Hepatocyte (in vitro differentiated cells): ENCODE measurements around the gene PTPN12.

Source experiments
- EZH2 ChIP-seq: fragments of 200-600 bp; sonication (generic); IDR thresholded peaks from 2 replicates; pipeline ENCODE4 v1.6.1; 2016; ENCODE audit warnings: antibody characterized with exemption, mild to moderate bottlenecking, borderline replicate concordance
- TF ChIP-seq, protein P1 (sequence below): fragments of 200-600 bp; sonication (generic); IDR thresholded peaks from 2 replicates; pipeline ENCODE4 v1.5.1; 2016; ENCODE audit warnings: antibody characterized with exemption, mild to moderate bottlenecking; ENCODE audit not compliant: poor library complexity

DNA sequence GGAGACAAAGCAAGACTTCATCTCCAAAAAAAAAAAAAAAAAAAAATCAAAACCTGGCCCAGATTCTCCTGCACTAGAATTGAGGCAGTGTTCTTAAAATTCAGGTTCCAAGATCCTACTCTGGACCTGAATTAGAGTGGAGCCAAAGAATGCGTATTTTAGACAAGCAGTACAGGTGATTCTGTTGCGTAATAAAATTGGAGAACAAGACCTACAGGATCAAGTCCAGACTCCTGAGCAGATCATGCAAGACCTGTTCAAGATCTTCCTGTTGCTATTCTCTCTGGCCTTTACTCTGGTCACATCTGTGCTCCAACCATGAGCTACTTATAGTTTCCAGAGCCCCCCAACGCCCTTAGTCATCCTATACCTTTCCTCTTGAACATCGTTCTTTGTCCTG is 107.7 kb downstream of the PTPN12 start:
- no peak for TF ChIP-seq EZH2
- TF ChIP-seq, protein P1, sequence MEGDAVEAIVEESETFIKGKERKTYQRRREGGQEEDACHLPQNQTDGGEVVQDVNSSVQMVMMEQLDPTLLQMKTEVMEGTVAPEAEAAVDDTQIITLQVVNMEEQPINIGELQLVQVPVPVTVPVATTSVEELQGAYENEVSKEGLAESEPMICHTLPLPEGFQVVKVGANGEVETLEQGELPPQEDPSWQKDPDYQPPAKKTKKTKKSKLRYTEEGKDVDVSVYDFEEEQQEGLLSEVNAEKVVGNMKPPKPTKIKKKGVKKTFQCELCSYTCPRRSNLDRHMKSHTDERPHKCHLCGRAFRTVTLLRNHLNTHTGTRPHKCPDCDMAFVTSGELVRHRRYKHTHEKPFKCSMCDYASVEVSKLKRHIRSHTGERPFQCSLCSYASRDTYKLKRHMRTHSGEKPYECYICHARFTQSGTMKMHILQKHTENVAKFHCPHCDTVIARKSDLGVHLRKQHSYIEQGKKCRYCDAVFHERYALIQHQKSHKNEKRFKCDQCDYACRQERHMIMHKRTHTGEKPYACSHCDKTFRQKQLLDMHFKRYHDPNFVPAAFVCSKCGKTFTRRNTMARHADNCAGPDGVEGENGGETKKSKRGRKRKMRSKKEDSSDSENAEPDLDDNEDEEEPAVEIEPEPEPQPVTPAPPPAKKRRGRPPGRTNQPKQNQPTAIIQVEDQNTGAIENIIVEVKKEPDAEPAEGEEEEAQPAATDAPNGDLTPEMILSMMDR = no peak
